WTC11 (cell line): ENCODE measurements around the gene FAM131C.

Source experiments
- ATF2 ChIP-seq: sonication (generic); formaldehyde crosslinking; IDR thresholded peaks from 2 replicates; pipeline ENCODE4 v1.8.1; 2022; ENCODE audit warnings: low read depth, missing genetic modification reagents, borderline replicate concordance
- CTCF ChIP-seq: fragments of 200-600 bp; IDR thresholded peaks from 2 replicates; pipeline ENCODE4 v1.8.0; 2022; ENCODE audit warnings: antibody characterized with exemption
- ESRRA ChIP-seq: sonication (generic); formaldehyde crosslinking; IDR thresholded peaks from 2 replicates; pipeline ENCODE4 v1.8.1; 2022; ENCODE audit warnings: mild to moderate bottlenecking, missing genetic modification reagents, borderline replicate concordance
- SOX15 ChIP-seq: fragments of 250-450 bp; sonication (Bioruptor Pico); IDR thresholded peaks from 2 replicates; pipeline ENCODE4 v1.9.0; 2021; ENCODE audit warnings: mild to moderate bottlenecking
- SP1 ChIP-seq: sonication (generic); formaldehyde crosslinking; conservative IDR thresholded peaks from 2 replicates; pipeline ENCODE4 v1.8.1; 2022; ENCODE audit warnings: missing genetic modification reagents
- ZNF423 ChIP-seq: fragments of 250-450 bp; sonication (Bioruptor Pico); IDR thresholded peaks from 2 replicates; pipeline ENCODE4 v2.1.2; 2022; ENCODE audit warnings: mild to moderate bottlenecking, moderate library complexity
- TF ChIP-seq, protein P1 (sequence below): sonication (generic); formaldehyde crosslinking; IDR thresholded peaks from 2 replicates; pipeline ENCODE4 v1.8.0; 2023; ENCODE audit warnings: missing genetic modification reagents

DNA sequence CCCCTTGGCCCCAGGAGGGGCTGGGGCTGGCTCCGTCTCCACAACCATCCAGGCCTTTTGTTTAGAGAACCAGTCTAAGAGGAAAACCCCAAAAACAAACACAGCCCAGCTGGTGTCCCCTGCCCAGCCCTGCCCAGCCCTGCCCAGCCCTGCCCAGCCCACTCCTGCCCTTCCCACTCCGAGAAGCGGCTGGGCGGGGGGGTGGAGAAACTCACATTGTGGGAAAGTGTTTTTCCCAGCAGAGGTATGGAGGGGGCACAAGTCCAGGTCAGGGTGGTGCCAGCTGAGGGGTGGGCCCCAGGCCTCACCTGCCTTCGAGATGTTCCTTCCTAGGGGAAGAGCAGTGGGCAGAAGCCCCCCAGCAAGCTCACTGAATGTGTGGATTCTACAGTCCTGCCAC is 10.0 kb upstream of the FAM131C start:
- no peak for TF ChIP-seq SOX15
- TF ChIP-seq, protein P1, sequence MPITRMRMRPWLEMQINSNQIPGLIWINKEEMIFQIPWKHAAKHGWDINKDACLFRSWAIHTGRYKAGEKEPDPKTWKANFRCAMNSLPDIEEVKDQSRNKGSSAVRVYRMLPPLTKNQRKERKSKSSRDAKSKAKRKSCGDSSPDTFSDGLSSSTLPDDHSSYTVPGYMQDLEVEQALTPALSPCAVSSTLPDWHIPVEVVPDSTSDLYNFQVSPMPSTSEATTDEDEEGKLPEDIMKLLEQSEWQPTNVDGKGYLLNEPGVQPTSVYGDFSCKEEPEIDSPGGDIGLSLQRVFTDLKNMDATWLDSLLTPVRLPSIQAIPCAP (CRISPR knock-in tag) = no peak
- no peak for TF ChIP-seq ESRRA (CRISPR knock-in tag)
- TF ChIP-seq CTCF = no peak
- no peak for TF ChIP-seq ATF2 (CRISPR knock-in tag)
- no peak for TF ChIP-seq ZNF423 (CRISPR knock-in tag)
- TF ChIP-seq SP1 = no peak
